Activated CD4-positive, alpha-beta T cell treated with anti-CD3 and anti-CD28 coated beads for 24 hours (primary cell): ENCODE data around the gene CCR1.

Source experiments
- DNase-seq, 2 donors: peaks; one replicate each; pipeline ENCODE4 v3.0.0-alpha.2; 2020; ENCODE audit warnings: low read depth in 2 of 2

CCR1 gene

GRCh38 chr3:46208167-46208704 lies at the start of gene CCR1:
Gene CCR1, minus strand, starts transcription at chr3:46208313. Its CDS starts 4,000 bp downstream, at chr3:46204313.
- DNase-seq, result peak in 1 of 2 donors; percentile 15

GRCh38 chr3:46252980-46253379 lies 44.9 kb upstream of the CCR1 start:
- DNase-seq, result no peak

GRCh38 chr3:46245146-46245545 lies 37.0 kb upstream of the CCR1 start:
- DNase-seq, result no peak

- no peak for DNase-seq
These were observed 35.4 kb upstream of the CCR1 start for GRCh38 chr3:46243560-46243959.

GRCh38 chr3:46242120-46242519 lies 34.0 kb upstream of the CCR1 start, which contains the start of gene CCR3:
Gene CCR3, plus strand, starts transcription at chr3:46242460. Its CDS starts 22,699 bp downstream, at chr3:46265159.
- no peak for DNase-seq

GRCh38 chr3:46239952-46240351 lies 31.8 kb upstream of the CCR1 start:
- no peak for DNase-seq

- DNase-seq, result no peak
These were observed 31.3 kb upstream of the CCR1 start for GRCh38 chr3:46239301-46239938.

- DNase-seq, result no peak
These were observed 30.3 kb upstream of the CCR1 start for GRCh38 chr3:46238386-46238785.

- no peak for DNase-seq
These were observed 28.4 kb upstream of the CCR1 start for GRCh38 chr3:46236294-46237054.

- DNase-seq, result no peak
These were observed 27.3 kb upstream of the CCR1 start for GRCh38 chr3:46235425-46235824.

- DNase-seq, result no peak
These were observed 25.1 kb upstream of the CCR1 start for GRCh38 chr3:46233194-46233593.

GRCh38 chr3:46231323-46231722 lies 23.2 kb upstream of the CCR1 start:
- no peak for DNase-seq

GRCh38 chr3:46228260-46229242 lies 20.4 kb upstream of the CCR1 start:
- no peak for DNase-seq

- DNase-seq, result no peak
These were observed 14.5 kb upstream of the CCR1 start for GRCh38 chr3:46222435-46223161.

- no peak for DNase-seq
These were observed 13.8 kb upstream of the CCR1 start for GRCh38 chr3:46221938-46222337.

GRCh38 chr3:46221391-46221790 lies 13.3 kb upstream of the CCR1 start:
- no peak for DNase-seq

GRCh38 chr3:46218196-46218709 lies 10.1 kb upstream of the CCR1 start:
- no peak for DNase-seq

- no peak for DNase-seq
These were observed 7.8 kb upstream of the CCR1 start for GRCh38 chr3:46215810-46216414.

GRCh38 chr3:46214751-46215352 lies 6.7 kb upstream of the CCR1 start:
- no peak for DNase-seq

GRCh38 chr3:46213201-46213600 lies 5.1 kb upstream of the CCR1 start:
- DNase-seq, result no peak
